GM12878 (cell line): Measurements from ENCODE around the gene PAX5. TPM values are rescaled to one million over a fixed set of nuclear protein-coding genes. Genes with fewer than 3 reads are reported as not detected.
A peak's percentile ranks its signal among the peaks of the same experiment; 100 is the strongest.

ENCODE experiments used
- ATAC-seq: fragments of 200-7000 bp; cut with Tn5 transposase; 3 replicates; pipeline ENCODE4 v1.9.1; 2020; ENCODE audit warnings: mild to moderate bottlenecking, moderate library complexity
- BruUV-seq: library from RNA; stranded (reverse); fragments of 400-500 nt; replicated peaks from 2 replicates; lab custom pipeline; 2021; lab: Mats Ljungman, UMichigan
- CTCF ChIA-PET: fragments of 300-600 bp; sonication (Branson Sonifier 250); formaldehyde crosslinking; extraction: SDS; loops from one replicate; lab custom pipeline; 2021; ENCODE audit warnings: inconsistent platforms; lab: Yijun Ruan, JAX
- POLR2A ChIA-PET: fragments of 350-600 bp; formaldehyde crosslinking; extraction: SDS; loops from one replicate; lab custom pipeline; 2021; ENCODE audit warnings: inconsistent platforms; lab: Charles Lee
- RAD21 ChIA-PET: fragments of 300-600 bp; sonication (Branson Sonifier 250); formaldehyde crosslinking; loops from one replicate; lab custom pipeline; 2023; ENCODE audit warnings: antibody characterized with exemption; ENCODE audit not compliant: unreplicated experiment; lab: Charles Lee
- SMC1A ChIA-PET: fragments of 300-600 bp; sonication (Branson Sonifier 250); formaldehyde crosslinking; loops from one replicate; lab custom pipeline; 2023; ENCODE audit not compliant: unreplicated experiment, uncharacterized antibody; lab: Charles Lee
- DNase-seq: peaks from one replicate; pipeline ENCODE4 v3.0.0-alpha.2; 2011; ENCODE audit warnings: low read depth, low spot score
- FAIRE-seq: peaks from 3 replicates; lab custom pipeline; 2011; peaks lifted over from hg19 to GRCh38; lab: Jason Lieb, UNC
- H2AFZ ChIP-seq: 2 replicates; pipeline ENCODE4 v1.6.0; 2011; ENCODE audit warnings: low read depth, low read length, control low read depth; ENCODE audit not compliant: control insufficient read depth
- H3K27ac ChIP-seq: 2 replicates; pipeline ENCODE4 v1.5.1; 2011; ENCODE audit warnings: control low read depth; ENCODE audit not compliant: control insufficient read depth, insufficient read depth
- H3K27me3 ChIP-seq, 2 experiments: replicated peaks in 1 of 2; 2 replicates each; pipeline versions ENCODE4 v1.6.0 to v1.6.1; 2011; ENCODE audit warnings: low read length in 1 of 2; ENCODE audit not compliant: control insufficient read depth in 2 of 2, insufficient read depth in 2 of 2
- H3K36me3 ChIP-seq, 2 experiments: 2 replicates each; pipeline ENCODE4 v1.5.1; 2011; ENCODE audit warnings: low read length in 1 of 2; ENCODE audit not compliant: control insufficient read depth in 2 of 2, insufficient read depth in 2 of 2
- H3K4me1 ChIP-seq: 2 replicates; pipeline ENCODE4 v1.6.1; 2011; ENCODE audit warnings: mild to moderate bottlenecking, low read length, moderate library complexity, mixed read lengths; ENCODE audit not compliant: control insufficient read depth, insufficient read depth
- H3K4me2 ChIP-seq: 2 replicates; pipeline ENCODE4 v1.6.0; 2011; ENCODE audit warnings: control low read depth; ENCODE audit not compliant: control insufficient read depth, insufficient read depth
- H3K4me3 ChIP-seq: fragments of 200-600 bp; sonication (generic); 2 replicates; pipeline ENCODE4 v1.5.1; 2016
- H3K79me2 ChIP-seq: 2 replicates; pipeline ENCODE4 v1.6.0; 2011; ENCODE audit warnings: low read length; ENCODE audit not compliant: control insufficient read depth, insufficient read depth
- H3K9ac ChIP-seq: 2 replicates; pipeline ENCODE4 v1.8.0; 2011; ENCODE audit warnings: low read length, control low read depth, mixed read lengths; ENCODE audit not compliant: control insufficient read depth, insufficient read depth
- H3K9me3 ChIP-seq: replicated peaks from 3 replicates; pipeline ENCODE4 v1.5.1; 2011; ENCODE audit warnings: mild to moderate bottlenecking, low read length; ENCODE audit not compliant: control insufficient read depth, insufficient read depth
- H4K20me1 ChIP-seq: 2 replicates; pipeline ENCODE4 v1.6.0; 2011; ENCODE audit not compliant: control insufficient read depth, insufficient read depth
- ASH2L ChIP-seq: fragments of 300-600, 200-600 bp; sonication (generic); IDR thresholded peaks from 2 replicates; pipeline ENCODE4 v1.6.1; 2017; ENCODE audit warnings: low read depth, mild to moderate bottlenecking, borderline replicate concordance
- BMI1 ChIP-seq: fragments of 450-650 bp; IDR thresholded peaks from 2 replicates; pipeline ENCODE4 v1.6.1; 2016; ENCODE audit warnings: mild to moderate bottlenecking, moderate library complexity, borderline replicate concordance
- ELK1 ChIP-seq: IDR thresholded peaks from 2 replicates; pipeline ENCODE4 v1.6.1; 2012; ENCODE audit warnings: low read depth, low read length, improper control_type of control experiment
- HSF1 ChIP-seq: fragments of 150-350 bp; IDR thresholded peaks from 2 replicates; pipeline ENCODE4 v1.6.1; 2014; ENCODE audit warnings: mild to moderate bottlenecking, low read depth, low read length
- IRF5 ChIP-seq: fragments of 450-650 bp; IDR thresholded peaks from 2 replicates; pipeline ENCODE4 v1.6.1; 2017; ENCODE audit warnings: borderline replicate concordance
- MXI1 ChIP-seq: fragments of 150-350 bp; IDR thresholded peaks from 2 replicates; pipeline ENCODE4 v1.6.1; 2011; ENCODE audit warnings: low read depth, mild to moderate bottlenecking, inconsistent platforms, low read length, improper control_type of control experiment
- POLR2A ChIP-seq: IDR thresholded peaks from 2 replicates; pipeline ENCODE4 v1.6.1; 2011; ENCODE audit warnings: low read depth, mild to moderate bottlenecking, low read length
- POLR2AphosphoS5 ChIP-seq: IDR thresholded peaks from 2 replicates; pipeline ENCODE4 v1.6.1; 2011; ENCODE audit warnings: mild to moderate bottlenecking, low read length, inconsistent platforms
- RUNX3 ChIP-seq: IDR thresholded peaks from 2 replicates; pipeline ENCODE4 v1.6.1; 2012; ENCODE audit warnings: low read length, inconsistent platforms
- ZZZ3 ChIP-seq: IDR thresholded peaks from 2 replicates; pipeline ENCODE4 v1.6.1; 2011; ENCODE audit warnings: low read depth; ENCODE audit not compliant: control insufficient read depth, insufficient read length
- WGBS: methylation state at CpG from one replicate; pipeline ENCODE4 v1.1.6; 2016; ENCODE audit warnings: low lambda C conversion rate; ENCODE audit not compliant: insufficient replicate concordance, insufficient coverage; ENCODE audit errors: missing lambda C conversion rate; 5-methylcytosine and 5-hydroxymethylcytosine counted together
- in situ Hi-C: fragments of 300-500 bp; cut with MboI; formaldehyde crosslinking; loops from 9 replicates; pipeline ENCODE4 v1.14.3; 2018; ENCODE audit warnings: mixed read lengths
- intact Hi-C: fragments of 100-400 bp; cut with micrococcal nuclease; formaldehyde crosslinking; loops from one replicate; pipeline ENCODE4 v1.14.2; 2022; ENCODE audit not compliant: unreplicated experiment
- polyA plus RNA-seq, 11 experiments: library from polyadenylated mRNA; depleted of rRNA in 4 of 11; unstranded in 6 of 11; stranded (reverse) in 5 of 11; fragments of >200 nt; fragmentation: Nextera tagmentation in 4 of 11; fragmentation: Illumina TruSeq in 1 of 11; extraction: Ambion mirVana in 4 of 11; extraction: Trizol in 1 of 11; gene quantifications; 1 replicate in 1 of 11; 2 replicates in 10 of 11; pipeline versions ENCODE4 v1.2.1 to v1.2.3, GENCODE V29; 2011 to 2016; ENCODE audit warnings: inconsistent platforms in 2 of 11, missing spikeins in 2 of 11, low read depth in 1 of 11
- total RNA-seq, 4 experiments: library from RNA; depleted of rRNA in 3 of 4; stranded (reverse); fragments of >200 nt in 3 of 4; fragmentation: Illumina TruSeq in 1 of 4; extraction: Trizol in 1 of 4; gene quantifications; 2 replicates each; pipeline versions ENCODE4 v1.2.1 to v1.2.3, GENCODE V29; 2013 to 2021

Gene PAX5
- total and polyA plus RNA-seq, 10 of the 15 experiments (the other 5 are each of a cell fraction or from before 2014, with no cell fraction given): 2.2 to 123 (median 31.9) TPM

- Histone ChIP-seq H3K4me1 (no peaks in the 10 kb centered on the region), H4K20me1 (no peaks in the 10 kb centered on the region; the same call in 1 of the 2 replicates), H3K27me3 (no peaks in the 10 kb centered on the region), H3K9me3 (no peaks in the 10 kb centered on the region; the same call in 2 of the 3 replicates), H3K79me2 (no peaks in the 10 kb centered on the region; the same call in 1 of the 2 replicates), H3K36me3 (peaks cover 51 to 52% of the 10 kb centered on the region in 2 experiments), H3K9ac (no peak overlapping the region), H3K4me2 (no peak overlapping the region), H3K4me3 (no peak overlapping the region), H2AFZ (no peak overlapping the region), H3K27ac (no peak overlapping the region)
- in situ Hi-C loops: no loop called here
- ChIA-PET CTCF (interaction anchor here (1.2 kb wide), 1 partner anchor 9 kb away, joined by 4 read pairs; no protein-coding TSS in a partner anchor), SMC1A (no interaction called here), POLR2A (no interaction called here), RAD21 (no interaction called here)
- FAIRE-seq (no peak), DNase-seq (no peak), ATAC-seq (no peak)
- intact Hi-C loops: no loop called here
- 99% methylated on average over 7 of the region's 7 CpGs for WGBS
- TF ChIP-seq POLR2A: peak; percentile 1; the same call in 1 of the 2 replicates
- 0 out of 2 replicates have a peak, but pooled peaks have one; percentile 25 for TF ChIP-seq POLR2AphosphoS5
- TF ChIP-seq RUNX3: no peak
- no TSS peak for BruUV-seq
Observed at GRCh38 chr9:36960575-36960955, 73.5 kb downstream of the PAX5 start.

GRCh38 chr9:36959681-36960574 is 74.1 kb downstream of the PAX5 start:
- DNase-seq (no peak), ATAC-seq (no peak), FAIRE-seq (no peak)
- Histone ChIP-seq H3K4me2 (no peak overlapping the region), H3K9me3 (no peaks in the 10 kb centered on the region; the same call in 2 of the 3 replicates), H3K79me2 (no peaks in the 10 kb centered on the region; the same call in 1 of the 2 replicates), H3K9ac (no peak overlapping the region), H3K4me1 (no peaks in the 10 kb centered on the region), H3K36me3 (peaks cover 46 to 48% of the 10 kb centered on the region in 2 experiments), H4K20me1 (no peaks in the 10 kb centered on the region; the same call in 1 of the 2 replicates), H3K27me3 (no peaks in the 10 kb centered on the region), H3K27ac (no peak overlapping the region), H3K4me3 (no peak overlapping the region), H2AFZ (no peak overlapping the region)
- SMC1A ChIA-PET: interaction anchor here (0.9 kb wide), 1 partner anchor 24 kb away, joined by 3 read pairs; no protein-coding TSS in a partner anchor
- intact Hi-C loops: no loop called here
- WGBS: 96% methylated on average over 12 of the region's 12 CpGs
- in situ Hi-C loops: loop anchor here (10.0 kb wide), 1 partner anchor 55 kb away; no protein-coding TSS in a partner anchor
- TF ChIP-seq IRF5: no peak
- no peak for TF ChIP-seq ZZZ3
- no peak for TF ChIP-seq HSF1
- no peak for TF ChIP-seq ELK1
- TF ChIP-seq MXI1: no peak
- TF ChIP-seq ASH2L: no peak
- no peak for TF ChIP-seq BMI1
- no TSS peak for BruUV-seq
- RAD21 ChIA-PET: no interaction called here
- CTCF ChIA-PET: interaction anchor here (0.6 kb wide), 1 partner anchor 10 kb away, joined by 3 read pairs; no protein-coding TSS in a partner anchor
- POLR2A ChIA-PET: no interaction called here
